Esophagus squamous epithelium (tissue), 4 donors: ENCODE results near the gene SLC25A51.

Source experiments
- POLR2A ChIP-seq, 4 donors: fragments of 450-650 bp; IDR thresholded peaks; one replicate each; pipeline ENCODE4 v1.6.1; 2017; ENCODE audit warnings: antibody characterized with exemption in 4 of 4, mild to moderate bottlenecking in 4 of 4, moderate library complexity in 3 of 4
- TF ChIP-seq, protein P1 (sequence below), 6 experiments: fragments of 450-650 bp in 4 of 6; fragments of 200-600 bp in 2 of 6; sonication (generic) in 2 of 6; IDR thresholded peaks; one replicate each; pipeline ENCODE4 v1.5.1; 2016 to 2019; ENCODE audit warnings: antibody characterized with exemption in 6 of 6, mild to moderate bottlenecking in 4 of 6, moderate library complexity in 4 of 6

DNA sequence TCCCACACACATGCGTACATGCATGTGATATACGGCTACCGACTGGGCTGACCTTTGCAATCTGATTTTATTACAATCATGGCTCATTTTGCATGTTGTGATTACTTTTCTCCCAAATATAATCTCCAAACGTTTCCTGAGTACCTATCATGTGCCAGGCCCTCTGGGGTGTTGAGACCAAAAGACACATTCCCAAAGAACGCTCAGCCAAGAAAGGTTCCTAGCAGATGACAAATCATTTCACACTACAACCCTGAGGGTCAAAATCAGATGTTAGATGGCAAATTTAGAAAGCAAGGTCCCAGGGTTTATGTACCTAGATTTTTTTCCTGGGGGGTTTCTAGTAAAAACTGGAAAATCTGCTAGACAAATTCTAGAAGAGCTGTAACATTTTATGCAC, 32.4 kb upstream of the SLC25A51 start:
- TF ChIP-seq, protein P1, sequence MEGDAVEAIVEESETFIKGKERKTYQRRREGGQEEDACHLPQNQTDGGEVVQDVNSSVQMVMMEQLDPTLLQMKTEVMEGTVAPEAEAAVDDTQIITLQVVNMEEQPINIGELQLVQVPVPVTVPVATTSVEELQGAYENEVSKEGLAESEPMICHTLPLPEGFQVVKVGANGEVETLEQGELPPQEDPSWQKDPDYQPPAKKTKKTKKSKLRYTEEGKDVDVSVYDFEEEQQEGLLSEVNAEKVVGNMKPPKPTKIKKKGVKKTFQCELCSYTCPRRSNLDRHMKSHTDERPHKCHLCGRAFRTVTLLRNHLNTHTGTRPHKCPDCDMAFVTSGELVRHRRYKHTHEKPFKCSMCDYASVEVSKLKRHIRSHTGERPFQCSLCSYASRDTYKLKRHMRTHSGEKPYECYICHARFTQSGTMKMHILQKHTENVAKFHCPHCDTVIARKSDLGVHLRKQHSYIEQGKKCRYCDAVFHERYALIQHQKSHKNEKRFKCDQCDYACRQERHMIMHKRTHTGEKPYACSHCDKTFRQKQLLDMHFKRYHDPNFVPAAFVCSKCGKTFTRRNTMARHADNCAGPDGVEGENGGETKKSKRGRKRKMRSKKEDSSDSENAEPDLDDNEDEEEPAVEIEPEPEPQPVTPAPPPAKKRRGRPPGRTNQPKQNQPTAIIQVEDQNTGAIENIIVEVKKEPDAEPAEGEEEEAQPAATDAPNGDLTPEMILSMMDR (IDR thresholded peaks at IDR 0.05), result no peak
- no peak for TF ChIP-seq POLR2A (IDR thresholded peaks at IDR 0.05)
